Hindlimb muscle (tissue), 1 donor: ENCODE data around the gene NTF3. TPM values are rescaled to one million over a fixed set of nuclear protein-coding genes. Genes with fewer than 3 reads are reported as not detected.

Source experiments
- DNase-seq: peaks from one replicate; pipeline ENCODE4 v3.0.0-alpha.2; 2013
- polyA plus RNA-seq: library from polyadenylated mRNA; unstranded; fragments of 120-200 nt; gene quantifications from one replicate; pipeline ENCODE4 v1.2.1, GENCODE V29; 2013; ENCODE audit not compliant: insufficient read length

NTF3 gene
- polyA plus RNA-seq = 2.4 TPM

DNA sequence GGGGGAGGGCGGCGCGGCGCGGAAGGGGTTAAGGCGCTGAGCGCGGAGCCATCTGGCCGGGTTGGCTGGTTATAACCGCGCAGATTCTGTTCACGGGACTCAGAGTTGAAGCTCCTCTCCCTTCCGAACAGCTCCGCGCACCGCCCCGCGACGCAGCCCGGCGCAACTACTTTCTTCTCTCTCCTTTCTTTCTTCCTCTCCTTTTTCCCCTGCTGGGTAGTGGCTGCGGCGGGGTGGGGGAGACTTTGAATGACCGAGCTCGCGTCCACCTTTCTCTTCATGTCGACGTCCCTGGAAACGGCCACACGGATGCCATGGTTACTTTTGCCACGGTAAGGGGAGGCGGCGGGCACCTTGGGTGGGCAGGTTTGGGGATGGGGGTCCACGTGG lies at the start of gene NTF3:
Gene NTF3, plus strand, starts transcription at position 98 of the 390 bp plus-strand sequence. Its CDS starts 217 bp downstream, at position 315.
- DNase-seq = peak; percentile 63

DNA sequence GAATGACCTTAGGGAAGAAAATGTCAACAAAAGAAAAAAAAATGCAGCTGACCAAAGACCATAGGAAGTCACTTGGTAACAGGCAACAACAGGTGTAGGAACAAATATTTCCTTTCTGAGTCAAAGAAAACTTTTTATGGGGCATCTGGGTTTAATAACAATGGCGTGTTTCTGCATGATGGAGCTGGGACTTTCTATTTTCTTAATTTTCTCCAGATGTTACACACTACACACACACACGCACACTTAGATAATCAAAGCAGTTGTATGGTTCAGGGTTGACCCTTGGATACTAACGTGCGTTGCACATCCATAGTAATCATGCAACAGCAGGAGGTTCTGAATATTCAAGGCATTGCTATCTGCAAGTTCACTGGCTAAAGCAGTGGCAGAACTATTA lies 47.9 kb upstream of the NTF3 start:
- no peak for DNase-seq

DNA sequence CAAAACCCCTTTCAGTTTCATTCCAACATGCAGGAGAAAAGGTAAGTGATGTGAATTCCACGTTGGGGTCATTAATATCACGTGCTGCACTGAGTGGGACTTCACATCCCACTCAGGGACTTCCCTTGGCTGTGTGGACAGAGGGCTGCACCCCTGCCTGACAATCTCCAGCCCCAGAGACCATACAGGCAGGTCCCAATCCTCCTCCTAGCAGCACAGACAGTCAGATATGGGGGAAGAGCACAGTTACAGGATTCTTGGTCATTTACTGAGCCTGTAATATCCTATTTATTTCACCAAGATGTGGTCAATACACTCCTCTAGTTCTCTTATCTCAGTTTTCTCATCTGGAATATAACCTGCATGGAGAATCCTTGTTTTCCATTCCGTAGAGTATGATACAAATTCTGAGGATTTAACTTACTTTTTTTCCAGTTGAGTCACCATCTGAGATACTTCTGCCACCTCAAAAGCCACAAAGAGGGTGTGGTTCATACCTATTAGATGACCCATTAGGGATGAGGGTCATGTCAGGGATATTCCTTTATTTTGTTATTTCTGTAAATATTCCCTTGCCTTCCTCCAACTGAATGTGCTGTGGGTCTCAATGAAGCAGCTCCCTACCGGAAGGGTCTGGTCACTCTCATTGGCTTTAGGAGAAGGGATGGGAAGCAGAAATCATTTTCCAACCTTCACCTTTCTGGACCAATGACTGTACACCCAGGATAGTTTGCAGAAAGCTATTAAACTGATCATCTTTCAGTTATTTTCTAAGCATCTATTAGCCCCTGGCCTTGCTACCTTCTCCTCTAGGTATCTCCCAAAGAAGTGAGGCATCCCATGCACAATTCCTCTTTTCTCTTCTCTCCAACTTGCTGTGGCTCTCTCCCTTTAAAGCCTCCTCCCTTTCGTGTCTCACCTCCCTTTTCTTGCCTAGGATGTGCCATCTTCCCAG lies 43.0 kb upstream of the NTF3 start:
- DNase-seq = no peak

DNA sequence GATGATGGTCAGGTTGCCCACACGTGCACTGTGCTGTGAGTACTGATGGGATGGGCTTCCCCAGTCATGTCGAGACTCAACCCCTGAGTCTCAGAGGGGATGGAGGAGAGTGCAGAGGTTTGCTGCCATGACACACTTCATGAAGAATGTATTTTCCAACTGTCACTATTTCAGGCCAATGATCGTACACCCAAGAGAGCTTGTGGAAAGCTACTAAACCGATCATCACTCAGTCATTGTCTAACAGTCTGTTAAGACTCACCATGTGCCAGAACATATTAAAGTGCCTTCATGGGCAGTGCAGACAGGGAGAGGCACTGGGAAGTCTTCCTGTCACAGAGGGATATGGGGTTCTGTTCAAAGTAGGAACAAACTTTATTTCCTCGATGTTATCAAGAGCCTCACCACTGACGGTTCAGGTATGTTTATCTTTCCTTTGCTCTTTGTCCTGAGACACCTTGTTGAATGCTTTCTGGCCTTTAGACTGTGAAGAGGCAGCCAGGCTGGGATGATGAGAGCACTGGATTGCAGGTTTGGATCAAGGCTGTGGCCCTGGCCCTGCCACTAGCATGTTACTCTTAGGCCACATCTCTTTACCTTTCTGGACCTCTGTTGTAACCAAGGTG lies 41.6 kb upstream of the NTF3 start:
- no peak for DNase-seq

DNA sequence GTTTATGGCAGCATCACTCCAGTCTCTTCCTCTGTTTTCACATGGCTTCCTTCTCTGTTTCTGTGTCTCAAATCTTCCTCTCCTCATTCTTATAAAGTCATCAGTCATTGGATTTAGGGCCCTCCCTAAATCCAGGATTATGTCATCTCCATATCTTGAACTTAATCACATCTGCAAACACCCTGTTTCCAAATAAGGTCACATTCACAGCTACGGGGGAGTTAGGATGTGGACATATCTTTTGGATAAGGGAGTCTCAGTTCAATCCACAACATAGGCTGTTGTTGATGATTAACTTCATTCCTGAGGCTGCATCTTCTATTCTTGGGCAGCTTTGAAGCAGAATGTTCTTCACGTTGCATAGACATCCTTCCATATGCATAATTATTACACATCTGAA lies 40.3 kb upstream of the NTF3 start:
- no peak for DNase-seq

DNA sequence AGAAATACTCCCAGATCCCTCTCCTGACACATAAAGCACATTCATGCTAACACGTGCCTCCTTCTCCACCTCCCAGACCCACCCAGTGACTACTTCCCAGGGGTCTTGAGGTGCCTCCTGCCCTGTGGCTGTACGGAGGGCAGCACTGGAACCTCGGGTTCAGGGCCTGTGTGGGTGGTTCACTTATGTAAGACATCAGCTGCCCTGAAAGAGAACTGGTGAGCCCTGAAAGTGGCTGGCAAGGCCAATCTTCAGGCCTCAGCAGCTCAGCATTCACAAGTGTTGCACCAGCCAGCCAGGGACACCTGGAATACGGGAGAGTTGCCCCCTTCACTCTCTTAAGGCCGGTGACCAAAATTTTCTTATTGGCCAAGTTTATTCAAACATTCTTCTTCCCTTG lies 38.9 kb upstream of the NTF3 start:
- DNase-seq = no peak

DNA sequence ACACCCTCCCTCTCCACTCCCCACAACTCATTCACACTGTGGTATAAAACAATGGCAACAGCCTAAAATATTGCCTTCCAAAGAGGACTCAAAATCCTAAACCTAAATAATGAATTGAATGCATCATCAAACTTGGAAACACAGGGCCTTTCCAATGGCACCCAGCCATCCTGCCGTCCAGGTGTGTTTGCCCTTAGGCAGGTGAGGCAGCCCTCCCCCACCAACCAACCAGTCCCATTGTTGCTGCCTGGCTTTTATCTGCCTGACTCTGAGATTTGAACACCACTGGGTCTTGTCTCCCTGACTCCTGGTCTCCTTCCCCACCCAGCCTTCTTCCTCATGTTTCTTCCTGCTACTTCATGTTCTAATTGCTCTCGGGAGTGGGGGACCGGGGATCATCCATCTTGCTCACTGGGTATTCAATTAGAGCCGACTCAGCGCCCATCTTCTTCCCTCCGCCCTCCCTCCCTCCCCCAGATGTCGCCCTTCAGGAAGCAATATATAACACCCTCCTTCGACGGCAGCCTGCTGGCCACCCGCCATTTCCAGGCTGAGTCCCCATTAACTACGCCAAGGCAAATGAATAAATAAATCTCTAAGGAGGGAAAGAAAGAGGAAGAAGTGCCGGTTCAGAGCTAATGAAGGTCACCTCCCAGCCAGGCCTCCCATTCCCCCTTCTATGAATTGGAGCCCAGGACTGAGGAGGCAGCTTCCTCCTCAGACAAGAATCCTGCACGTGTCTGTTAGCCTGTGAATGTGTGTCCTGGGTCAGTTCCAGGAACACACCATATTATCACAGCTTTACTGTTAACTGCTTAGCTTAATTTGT lies 36.3 kb upstream of the NTF3 start:
- no peak for DNase-seq

DNA sequence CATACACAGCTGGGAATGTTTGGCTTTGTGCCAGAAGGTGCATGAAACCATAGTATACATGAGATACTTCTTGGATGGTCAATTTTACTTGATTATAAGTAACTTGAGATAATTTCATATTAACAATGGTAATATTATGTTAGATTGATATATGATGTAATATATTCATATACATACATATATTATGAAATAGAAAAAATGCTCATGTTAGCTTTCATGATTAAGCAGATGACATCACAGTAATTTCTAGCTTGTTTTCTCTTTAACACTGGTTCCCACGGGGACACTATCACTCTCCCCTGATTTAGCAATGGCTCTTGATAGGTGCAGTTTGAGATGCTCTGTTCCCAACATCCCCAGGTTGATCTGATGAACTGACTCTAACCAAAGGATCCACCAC lies 35.4 kb upstream of the NTF3 start:
- no peak for DNase-seq

DNA sequence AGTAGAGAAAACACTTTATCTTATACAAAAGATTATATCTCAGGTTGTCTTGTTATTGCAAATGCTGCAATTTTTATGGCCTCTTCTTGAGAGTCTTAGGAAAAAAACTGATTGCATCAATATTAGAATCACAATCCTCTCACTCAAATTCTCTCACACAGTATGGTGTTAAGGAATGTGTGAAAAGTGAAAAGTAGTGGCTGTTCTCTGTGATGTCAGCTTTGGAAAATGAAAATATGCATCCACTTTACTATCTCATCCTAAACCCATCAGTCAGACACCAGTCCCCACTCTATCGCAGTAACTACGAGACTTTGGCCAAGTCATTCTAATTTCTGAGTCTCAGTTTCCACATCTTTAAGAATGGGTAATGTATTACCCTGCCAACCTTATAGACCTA lies 32.6 kb upstream of the NTF3 start:
- DNase-seq = no peak

DNA sequence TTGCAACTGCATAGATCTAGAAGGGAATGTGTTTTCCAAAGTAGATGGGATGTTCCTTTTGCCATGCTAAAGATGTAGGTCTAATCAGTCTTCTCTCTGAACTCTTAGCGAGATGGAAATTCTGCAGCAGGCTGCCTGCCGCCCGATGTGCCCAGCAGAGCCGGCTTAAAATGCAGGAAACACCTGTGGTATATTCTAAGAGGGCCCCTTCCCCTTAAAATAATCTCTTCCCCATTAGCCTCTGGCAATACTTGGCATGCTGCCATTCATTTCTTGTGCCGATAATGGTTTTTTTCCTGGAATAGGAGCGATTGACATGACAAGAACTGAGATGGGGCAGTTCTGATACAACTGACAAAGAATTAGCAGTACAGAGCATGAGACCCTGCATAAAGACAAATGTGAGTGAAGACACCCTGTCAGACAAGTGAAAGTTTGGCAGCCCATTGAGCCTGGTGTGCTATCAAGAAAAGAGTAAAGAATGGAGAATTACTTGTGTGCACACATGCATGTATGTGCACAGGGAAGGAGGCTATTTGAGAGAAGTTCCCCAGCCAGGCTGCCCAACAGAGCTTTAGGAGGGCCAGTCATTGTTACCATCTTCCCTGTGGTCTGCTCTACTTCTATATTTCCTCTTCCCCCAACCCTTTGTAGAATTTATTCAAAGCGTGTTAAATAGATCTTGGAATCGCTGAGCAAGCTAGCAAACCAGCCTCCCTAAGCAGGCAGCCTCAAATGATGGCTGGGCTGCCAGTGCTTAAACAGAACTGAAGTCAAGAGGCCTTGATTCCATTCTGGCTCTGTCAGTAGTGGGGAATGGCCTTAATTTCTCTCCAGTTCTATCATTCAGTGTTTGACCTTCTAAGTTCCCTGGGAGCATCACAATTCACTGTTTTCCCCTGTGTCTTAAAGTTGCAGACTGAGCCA lies 29.6 kb upstream of the NTF3 start:
- DNase-seq = no peak

DNA sequence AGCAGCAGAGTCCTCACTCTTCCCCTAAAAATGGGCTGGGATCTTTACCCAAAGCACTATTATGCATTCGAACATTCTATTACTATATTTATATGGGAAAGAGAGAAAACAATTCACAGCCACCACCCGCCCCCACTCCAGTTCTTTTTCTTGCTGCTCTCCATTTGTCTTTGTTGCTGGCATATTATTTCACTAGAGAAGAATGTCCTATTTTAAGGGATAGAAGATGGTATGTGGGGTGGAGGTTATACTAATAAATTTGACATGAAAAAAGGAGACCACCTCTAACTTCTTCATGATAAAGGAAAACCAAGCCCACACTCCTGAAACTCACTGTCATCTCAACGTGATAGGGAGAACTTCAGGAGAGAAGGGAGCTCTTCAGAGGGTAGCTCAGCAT lies 28.5 kb upstream of the NTF3 start:
- DNase-seq = no peak

DNA sequence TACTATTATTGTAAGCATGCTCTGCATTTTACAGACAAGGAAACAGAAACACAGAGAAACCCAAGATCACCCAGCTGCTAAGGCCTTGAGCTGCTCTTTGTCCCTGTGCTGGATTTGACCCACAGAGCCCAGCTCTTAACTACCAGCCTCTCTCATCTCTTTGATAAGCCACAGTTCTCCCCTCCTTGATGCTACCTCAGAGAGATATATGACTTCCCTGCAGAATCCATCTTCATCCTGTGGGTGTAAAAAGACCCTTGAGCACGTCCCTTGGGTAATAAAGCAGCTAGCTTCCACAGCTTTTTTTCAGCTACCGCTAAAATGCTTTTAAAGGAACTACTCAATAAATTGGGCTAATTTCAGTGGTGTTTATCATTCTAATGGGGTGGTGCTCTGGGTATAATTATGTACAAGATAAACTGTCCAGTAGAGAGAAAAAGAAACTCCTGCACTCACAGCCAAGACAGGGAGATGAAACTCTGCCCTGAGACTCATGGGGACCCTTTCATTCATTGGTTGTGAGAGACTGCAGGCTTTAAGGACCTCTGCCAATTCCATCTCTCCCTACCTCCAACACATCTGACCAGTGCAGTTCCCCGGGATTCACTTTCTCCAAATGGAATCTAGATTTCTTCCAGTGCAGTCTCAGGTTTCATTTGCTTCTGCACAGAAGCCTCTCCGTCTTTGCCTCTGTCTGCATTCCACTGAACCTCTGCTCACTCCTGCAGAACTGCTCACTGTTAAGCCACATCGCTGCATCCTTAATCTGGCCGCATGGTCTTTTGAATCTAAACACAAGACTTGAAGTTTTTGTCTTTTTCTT lies 24.7 kb upstream of the NTF3 start:
- DNase-seq = no peak

DNA sequence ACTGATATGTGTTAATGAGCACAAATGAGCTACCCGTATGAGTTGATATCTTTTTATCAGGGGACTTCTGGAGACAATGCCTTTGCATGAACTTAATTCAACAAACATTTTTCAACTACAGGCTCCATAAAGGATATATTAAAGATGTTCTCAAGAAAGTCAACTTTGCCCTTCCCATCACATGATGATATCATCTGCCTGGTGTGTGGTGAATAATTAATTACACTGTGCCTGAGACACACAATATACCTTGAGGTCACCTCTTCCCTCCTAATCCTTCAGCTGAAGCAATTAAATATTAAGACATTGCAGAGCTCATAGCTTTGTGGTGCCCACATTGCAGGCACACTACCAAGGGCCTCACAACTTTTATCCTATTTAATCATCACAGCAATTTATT lies 22.3 kb upstream of the NTF3 start:
- DNase-seq = no peak

DNA sequence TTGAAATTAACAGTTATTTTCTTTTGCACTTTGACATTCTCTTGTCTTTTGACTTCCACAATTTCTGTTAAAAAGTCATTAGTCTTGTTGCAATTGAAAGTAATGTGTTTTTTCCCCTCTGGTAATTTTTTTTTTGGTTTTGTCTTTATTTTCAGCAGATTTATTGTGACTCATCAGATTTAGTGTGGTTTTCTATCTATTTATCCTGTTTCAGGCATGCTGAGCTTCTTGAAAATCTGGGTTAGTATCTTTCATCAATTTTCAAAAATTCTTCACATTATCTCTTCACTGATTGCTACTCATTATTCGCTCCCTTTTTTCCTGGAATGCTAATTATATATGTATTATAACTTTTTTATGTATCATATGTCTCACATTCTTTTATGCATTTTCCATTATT lies 15.3 kb upstream of the NTF3 start:
- DNase-seq = no peak

DNA sequence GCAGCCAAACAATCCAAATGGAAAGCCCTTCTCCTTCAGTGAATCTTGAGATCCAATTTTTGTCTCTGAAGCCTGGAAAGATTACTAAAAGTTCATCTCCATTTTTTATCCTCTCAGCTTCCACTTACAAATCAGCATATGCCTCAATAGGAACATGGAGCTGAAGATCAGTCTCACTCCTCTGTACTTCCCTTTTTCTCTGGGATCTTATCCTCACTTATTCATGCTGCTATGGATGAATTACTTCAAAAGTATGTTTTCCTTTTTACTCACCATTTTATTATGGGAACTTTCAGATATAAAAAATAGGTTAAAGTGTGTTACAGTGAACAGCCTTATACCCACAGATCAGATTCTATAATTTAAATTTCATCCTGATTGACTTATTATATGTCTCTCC lies 14.4 kb upstream of the NTF3 start:
- no peak for DNase-seq

DNA sequence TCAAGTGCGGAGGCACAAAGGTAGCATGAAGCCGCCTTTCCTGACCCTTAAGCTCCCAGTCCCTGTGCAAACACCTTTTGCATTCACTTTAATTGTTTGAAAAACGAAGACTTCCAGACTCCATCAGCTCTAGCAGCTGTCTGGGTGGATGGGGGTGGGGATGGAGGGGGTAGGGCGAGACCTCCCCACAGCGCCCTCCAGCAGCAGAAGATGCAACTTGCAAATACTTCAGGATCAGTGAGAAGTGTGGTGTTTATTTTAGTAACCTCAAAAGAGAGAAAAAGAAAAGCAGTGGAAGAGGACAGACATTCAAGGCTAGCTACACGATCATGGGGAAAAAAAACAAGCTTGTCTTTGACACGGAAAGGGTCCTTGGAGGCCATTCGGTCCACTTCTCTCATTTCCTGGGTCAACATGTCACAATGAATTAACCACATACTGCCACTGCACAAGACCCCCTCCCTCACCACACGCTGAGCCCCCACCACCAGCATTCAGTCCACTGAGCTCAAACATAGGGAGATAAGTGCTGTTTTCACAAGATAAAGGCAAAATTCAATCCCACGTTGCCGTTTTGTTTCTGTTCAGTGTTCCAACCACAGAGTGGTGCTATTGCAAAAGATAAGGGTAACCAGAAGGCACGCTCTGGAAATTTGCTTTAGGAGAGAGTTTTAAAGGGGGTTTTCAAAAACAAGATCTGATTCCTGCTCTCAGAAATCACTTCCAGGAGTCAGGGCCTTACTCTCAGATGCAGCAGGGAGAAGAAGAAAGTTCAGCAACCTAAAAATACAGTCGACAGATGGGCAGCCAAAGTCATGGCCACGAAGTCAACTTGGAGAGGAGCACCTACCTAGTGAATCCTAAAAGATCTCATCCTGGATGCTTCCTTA lies 3.3 kb upstream of the NTF3 start:
- no peak for DNase-seq

DNA sequence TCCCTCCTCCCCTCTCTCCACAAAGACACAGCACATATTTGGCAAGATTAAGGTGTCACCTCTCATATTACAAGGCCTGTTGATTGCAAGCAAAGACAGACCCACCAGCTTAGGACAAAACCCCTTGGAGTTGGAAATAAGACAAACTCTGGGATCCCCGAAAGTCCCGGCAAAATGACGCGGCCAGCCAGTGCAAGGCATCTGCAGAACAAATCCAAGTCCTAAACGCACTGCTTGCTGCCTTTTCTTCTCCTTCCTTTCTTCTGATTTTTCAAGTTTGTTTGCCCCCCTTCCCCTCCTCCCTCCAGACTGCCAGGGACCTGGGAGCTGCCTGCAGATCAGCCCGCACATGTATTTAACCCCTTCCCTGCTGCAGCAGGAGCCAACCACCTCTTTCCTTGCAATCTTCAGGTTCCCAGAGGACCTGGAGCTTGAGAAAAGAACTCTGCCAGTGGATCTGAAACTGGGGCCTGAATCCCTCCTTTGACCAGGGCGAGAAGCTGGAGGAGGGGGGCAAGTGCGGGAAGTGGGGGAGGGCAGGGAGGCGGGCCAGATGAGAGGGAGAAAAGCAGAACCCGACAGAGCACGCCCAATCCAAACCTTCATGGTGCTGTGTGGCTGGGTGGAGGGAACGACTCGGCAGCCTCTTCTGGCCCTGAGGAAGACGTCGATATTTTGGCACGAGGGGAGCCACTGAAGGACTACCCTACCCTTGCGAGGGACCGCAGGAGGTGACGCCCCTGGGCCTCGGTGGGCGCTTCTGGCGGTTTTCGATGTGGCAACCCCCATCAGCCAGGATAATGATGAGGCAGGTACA lies 2.0 kb upstream of the NTF3 start:
- no peak for DNase-seq

DNA sequence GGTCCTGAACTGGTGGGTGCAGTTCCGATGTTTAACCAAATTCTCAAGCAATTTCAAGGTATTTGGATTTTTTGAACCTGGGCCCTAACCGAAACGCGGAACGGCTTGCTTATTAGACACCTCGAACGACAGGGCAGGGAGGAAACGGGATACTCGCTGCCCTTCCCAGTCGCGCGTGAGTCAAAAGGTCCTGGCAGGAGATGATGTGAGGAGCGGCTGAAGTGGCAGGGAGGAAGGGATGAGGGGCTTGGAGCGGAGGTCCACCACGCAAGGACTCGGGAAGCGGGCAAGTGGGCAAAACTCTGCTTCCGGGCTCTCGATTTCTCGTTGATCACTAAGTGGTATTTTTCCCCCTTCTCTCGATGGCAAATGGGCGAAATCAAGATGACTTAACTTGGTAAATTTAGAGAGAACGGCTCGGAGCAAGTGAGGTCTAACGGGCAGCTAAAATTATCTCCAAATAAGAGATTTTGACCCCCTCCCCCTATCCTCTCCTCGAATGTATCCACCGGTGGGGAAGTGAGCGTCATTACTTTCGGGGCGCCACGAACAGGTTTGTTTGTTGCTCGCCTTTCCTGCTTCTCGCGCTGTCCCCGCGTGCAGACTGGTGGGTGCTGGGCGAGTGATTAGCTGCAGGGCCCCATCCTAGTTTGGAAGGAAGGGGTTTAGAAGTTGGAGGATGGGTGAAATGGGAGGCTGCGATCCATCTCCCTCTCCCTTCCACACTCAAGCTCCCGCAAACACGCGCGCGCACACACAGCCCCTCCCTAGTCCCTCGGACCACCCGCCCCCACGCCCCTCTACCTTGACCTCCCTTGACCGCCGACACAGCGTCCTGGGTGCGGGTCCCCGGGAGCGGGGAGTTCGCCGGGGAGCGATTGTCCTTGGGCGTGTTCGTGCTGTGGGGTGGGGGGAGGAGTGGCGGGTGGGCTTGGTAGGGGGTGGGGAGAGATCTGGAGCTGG lies 986 bp upstream of the NTF3 start:
- no peak for DNase-seq
